Forelimb muscle (tissue), 1 donor: ENCODE measurements around the gene BAIAP2L2. TPM values are rescaled to one million over a fixed set of nuclear protein-coding genes. Genes with fewer than 3 reads are reported as not detected.
"Not testable (repeated sequence)": the region's sequence is repeated elsewhere in the genome, so short reads cannot be mapped to it uniquely, and the experiment has no call there.

Experiments used
- DNase-seq: peaks from one replicate; pipeline ENCODE4 v3.0.0-alpha.2; 2013; ENCODE audit warnings: low read depth
- polyA plus RNA-seq: library from polyadenylated mRNA; unstranded; fragments of 120-200 nt; gene quantifications from one replicate; pipeline ENCODE4 v1.2.1, GENCODE V29; 2013; ENCODE audit not compliant: insufficient read length

The BAIAP2L2 gene
- polyA plus RNA-seq, 1 donor: 1.2 TPM

- no peak for DNase-seq
Observed at GRCh38 chr22:38129021-38129420, 18.5 kb upstream of the BAIAP2L2 start.

DNA sequence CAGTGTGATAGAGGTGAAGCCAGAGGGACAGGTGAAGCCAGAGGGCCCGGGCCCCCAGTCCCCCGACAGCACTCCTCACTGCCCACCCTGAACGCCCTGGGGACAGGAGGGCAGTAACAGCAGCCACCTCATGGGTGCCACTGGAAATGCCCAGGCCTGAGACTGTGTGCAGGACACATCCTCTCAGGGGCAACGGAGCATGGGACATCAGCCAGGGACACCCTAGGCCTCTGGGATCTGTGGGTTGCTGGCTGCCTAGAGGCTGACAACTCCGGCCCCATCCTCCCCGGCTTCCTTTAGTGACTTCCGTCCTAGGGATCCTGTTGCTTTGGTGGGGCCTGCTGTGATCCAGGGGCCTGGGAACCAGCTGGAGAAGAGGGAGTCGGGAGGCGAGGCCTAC, 17.4 kb upstream of the BAIAP2L2 start:
- DNase-seq: no peak

DNA sequence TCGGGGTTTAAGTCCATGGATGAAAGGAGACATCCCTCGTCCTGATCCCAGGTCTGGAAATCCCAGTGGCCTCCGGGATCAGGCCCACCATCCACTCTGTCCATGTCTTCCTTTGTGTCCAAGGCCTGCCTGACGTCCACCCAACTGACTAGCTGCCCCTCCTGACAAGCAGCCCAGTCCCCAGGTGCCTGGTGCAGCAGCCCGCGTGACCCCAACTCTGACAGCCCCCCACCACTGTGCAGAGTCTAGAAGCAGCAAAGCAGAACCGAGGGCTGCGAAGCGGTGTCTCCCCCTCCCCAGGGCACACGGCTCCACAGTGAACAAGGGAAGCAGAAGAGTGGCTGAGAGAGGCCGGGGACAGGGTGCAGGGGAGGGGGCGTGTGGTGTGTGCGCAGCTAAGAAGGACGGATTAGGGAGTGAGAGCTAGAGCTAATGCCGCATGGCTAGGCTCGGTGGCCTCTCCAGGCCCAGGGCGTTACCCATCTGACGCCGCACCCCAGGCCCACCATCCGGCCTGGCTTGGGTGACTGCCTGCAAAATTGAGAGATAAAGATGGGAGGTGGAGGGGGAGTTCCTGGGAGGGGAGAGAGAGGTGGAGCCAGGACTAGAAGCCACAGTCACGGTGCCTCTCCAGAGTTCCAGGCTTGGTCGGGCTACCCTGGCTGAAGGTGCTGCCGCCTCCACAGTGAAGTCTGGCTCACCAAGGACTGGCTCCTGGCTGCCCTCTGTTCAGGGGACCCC, 16.6 kb upstream of the BAIAP2L2 start:
- DNase-seq: no peak

DNA sequence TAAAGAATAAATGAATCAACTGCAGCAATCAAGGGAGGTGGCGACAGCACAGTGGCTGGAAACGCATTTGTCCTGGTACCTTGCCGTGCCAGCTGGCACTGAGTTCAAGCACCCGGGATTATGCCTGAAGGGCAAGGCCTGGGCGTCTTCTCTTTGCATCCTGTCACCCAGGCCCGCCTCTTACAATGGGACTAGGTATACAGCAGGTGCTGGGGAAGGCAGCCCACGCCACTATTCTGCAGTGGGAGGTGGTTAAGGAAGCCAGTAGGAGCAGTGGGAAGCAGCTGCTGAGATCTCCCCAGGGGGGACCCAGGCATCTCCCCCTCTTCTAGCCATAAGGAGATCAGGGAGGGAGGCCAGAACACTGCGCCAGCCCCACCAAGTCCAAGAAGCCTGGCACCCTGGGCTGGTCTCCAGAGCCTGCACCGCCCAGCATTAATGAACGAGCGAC, 15.3 kb upstream of the BAIAP2L2 start:
- DNase-seq: no peak

GRCh38 chr22:38125038-38125610, 14.6 kb upstream of the BAIAP2L2 start:
- no peak for DNase-seq

DNA sequence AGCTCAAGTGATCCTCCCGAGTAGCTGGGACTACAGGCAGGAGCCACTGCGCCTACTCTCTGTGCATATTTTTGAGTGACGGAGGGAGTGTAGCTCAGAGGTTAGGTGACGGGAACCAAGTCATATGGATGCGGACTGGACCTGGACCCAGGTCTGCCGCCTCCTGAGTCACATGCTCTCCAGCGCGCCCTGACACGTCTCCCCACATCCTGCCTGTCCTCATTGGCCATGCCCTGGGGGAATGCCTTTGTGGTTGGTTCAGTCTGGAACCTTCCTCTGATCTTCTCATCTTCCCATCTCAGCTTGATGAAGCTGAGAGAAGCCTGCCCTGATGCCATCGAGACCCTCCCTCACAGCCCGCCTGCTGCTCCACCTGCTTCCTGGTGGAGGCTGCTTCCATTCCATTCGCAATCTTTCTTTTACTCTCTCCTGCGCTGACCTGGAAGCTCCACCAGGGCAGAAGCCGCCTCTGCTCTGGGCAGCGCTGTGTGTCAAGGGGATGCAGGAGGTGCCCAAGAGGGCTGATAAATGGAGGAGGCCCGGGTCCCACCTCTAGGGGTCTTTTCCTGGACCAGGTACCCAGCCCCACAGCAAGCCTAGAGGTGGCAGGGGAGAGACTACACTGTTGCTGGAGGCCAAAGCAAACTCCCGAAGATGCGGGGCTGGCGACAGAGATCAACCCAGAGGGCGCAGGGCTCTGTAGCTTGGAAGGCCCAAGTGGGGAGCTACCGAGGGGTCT, 13.9 kb upstream of the BAIAP2L2 start:
- DNase-seq: no peak

DNA sequence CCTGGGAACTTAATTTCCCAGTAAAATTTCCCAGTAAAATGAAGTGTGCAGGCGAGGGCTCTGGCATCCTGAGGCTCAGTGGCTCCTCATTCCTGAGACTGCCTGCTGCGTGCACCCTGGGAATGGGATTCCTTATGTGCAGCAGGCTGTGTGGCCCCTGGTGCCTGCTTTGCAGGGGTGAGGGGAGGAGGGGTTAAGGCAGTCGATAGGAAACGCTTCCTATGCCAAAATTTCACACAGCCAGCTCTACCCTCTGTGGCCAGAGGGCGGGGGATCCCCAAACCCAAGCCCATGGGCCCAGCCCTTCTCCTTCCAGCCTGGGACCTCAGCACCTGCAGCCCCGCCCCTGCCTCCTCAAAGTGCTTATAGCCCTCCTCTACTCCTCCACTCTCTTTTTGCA, 12.1 kb upstream of the BAIAP2L2 start:
- no peak for DNase-seq

DNA sequence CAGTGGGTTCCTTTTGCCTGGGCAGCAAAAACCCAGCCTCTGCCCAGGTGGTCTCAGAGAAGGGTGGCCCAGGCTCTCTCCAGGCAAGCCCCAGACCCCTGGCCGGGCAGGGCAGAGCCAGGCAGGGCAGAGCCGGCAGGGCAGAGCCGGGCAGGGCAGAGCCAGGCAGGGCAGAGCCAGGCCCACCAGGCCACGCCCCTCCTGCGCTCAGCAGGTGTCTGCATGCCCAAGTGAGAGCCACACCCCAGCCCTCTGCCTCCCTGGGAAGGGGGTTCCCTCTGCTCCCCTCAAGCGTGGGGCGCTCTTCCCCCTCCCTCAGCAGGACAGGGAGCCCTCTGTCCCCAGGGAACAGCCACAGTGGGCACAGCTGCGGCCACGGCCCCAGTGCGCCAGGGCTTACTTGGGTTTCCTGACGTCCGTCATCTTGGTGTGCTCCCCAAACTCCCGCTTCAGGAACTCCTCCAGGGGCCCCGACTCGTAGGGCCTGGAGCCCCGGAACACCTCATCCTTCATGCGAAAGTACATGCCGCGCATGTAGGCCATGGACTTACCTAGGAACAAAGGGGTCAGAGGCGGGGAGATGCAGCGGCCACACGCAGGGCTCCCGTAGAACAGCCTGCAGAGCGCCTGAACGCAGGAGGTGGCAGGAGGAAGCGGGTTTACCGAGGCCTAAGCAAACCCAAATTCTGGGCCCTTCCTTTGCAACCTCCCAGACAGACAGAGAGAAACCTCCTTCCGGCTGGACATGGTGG, 10.1 kb upstream of the BAIAP2L2 start:
- no peak for DNase-seq

DNA sequence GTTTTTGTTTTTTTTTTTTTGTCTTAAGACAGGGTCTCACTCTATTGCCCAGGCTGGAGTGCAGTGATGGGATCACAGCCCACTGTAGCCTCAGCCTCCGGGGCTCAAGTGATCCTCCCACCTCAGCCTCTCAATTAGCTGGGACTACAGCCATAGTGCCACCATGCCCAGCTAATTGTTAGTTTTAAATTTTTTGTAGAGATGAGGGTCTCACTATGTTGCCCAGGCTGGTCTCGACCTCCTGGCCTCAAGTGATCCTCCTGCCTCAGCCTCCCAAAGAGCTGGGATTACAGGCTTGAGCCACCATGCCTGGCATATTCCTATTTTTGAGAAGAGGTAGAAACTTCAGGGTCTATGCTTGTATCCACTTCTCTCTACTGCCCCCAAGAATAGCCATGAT, 8.3 kb upstream of the BAIAP2L2 start:
- DNase-seq: not testable (repeated sequence)

DNA sequence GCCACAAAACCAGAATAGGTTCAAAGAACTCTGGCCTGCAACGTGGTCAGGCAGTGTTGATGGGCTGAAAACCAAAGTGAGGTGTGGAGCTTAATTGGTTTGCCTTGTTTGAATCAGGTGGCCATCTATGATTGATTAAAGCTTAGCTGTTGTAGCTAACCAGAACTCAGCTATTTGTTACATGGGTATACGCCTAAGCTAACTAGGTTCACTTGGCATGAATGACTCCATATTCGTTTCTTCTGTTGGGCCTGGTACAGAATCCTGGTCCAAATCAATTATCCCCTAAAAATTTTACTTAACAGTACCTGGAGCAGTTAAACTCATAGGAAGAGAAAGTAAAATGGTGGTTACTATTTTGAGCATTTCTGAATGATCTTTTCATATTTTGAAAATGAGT, 7.7 kb upstream of the BAIAP2L2 start:
- no peak for DNase-seq

DNA sequence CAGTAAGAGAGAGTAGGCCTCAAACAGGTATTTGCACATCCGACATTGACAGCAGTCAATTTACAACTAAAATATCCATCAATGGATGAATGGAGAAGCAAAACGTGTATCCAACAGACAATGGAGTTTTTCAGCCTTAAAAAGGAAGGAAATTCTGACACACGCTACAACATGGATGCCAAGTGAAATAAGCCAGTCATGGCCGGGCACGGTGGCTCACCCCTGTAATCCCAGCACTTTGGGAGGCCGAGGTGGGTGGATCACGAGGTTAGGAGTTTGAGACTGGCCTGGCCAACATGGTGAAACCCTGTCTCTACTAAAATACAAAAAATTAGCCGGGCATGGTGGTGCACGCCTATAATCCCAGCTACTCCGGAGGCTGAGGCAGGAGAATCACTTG, 7.1 kb upstream of the BAIAP2L2 start:
- DNase-seq: not testable (repeated sequence)

DNA sequence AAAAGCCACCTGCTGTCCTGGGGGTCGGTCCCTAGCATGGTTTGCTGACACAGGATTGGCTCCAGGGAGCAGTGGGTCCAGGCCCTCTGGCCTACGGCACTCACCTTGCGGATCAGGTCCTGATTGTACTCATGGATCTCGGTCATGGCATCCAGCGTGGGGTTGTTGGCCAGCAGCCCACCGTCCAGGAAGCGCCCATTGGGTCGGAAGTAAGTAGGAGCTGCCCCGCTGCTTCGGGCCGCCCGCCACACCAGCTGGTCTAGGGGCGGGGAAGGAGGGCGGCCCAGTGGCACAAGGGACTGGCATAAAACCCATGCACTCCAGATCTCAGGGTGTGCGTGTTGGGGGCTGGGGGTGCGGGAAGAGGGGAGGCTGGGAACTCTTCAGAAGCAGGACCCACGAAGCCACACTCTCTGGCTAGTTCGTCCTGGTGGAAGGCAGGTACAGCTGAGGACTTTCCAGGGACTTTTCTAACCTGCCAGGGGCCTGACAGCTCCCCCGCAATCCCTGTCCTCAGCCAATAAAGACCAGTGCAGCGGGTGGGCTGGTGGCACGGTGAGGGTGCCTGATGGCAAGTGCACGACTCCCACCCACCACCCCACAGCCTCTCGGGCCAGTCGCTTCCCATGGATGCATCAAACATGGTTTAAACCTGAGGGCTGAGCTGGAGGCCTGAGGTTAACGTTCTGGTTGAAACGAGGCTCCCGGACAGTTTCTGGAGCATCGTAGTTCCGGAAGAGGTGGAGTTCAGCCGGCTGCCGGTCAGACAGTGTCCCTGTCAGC, 5.1 kb upstream of the BAIAP2L2 start:
- DNase-seq: no peak

DNA sequence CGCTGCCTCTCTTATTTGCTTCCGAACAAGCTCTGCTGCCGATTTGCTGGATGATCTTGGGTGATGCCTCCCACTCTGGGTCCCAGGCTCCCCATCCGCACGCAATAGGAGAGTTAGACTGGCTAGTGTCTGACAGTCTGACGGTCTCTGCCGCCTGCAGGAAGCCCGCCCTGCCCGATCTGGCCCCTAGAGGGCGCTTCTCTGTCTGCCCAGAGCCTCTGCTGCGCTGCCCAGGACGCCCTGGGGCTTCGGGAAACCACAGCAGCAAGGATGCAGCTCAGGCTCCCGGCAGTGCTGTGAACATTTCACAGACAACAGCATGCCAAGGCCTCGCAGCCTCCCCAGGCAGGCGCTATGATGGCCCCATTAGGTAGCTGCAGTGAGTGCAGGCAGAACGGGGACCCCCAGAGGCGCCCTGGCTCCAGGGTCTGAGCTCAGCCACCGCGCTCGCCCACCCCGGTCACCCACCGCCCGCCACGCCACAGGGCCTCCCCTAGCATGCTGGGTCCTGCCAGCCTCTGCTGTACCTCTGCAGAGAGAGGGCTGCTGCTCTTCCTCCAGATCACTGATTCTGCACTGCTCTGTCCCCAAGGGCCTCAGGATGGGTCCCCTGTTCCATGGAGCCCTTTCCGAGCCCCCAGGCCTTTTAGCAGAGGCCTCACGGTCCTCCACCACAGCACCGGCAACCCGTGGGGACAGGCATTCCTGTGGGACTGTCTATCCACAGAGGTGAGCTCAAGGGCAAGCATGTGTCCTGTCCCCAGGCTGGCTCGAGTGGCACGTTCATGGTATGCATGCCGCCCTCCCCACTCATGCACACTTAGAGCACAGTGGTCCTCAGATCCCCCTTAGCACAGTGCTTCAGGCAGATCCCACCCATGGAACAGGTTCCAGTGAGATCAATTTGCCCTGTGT, 4.3 kb upstream of the BAIAP2L2 start:
- peak; percentile 31 for DNase-seq

DNA sequence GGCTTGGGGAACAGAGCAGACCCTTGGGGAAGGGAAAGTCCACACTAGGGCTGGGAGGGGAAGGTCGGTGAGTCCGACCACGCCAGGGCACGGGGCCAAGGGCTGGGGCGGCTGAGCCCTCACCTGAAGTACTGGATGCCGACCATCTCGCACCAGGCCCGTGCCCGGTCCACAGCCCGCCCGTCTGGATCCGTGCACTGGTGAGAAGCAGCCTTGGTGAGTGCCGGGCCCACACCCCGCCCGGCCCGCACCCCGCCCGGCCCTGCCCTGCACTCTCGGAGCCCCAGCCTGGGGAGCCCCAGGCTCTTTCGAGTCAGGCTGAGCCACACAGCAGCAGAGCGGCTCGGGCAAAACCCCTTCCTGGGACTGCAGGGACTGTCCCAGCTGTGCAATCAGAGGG, 1.9 kb upstream of the BAIAP2L2 start:
- DNase-seq: no peak

DNA sequence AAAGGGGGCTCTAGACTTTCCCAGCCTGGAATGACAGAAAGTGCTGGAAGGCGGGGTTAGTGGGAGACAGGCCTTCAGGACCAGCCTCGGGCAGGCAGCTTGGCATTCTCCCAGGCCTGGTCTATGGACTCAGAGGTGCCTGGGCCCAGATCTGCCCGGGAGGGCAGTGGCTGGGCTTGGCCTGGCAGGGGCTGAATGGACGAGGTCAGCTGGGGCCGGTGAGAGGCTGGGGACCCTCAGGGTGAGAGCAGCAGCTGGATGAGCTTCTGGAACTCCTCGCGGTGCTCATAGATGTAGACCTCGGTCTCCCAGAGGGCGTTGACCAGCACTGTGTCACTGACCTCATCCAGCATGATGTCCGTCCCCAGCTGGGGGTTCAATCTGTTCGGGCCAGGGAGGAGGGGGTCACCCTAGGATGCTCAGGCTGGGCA, 1.5 kb upstream of the BAIAP2L2 start:
- no peak for DNase-seq

DNA sequence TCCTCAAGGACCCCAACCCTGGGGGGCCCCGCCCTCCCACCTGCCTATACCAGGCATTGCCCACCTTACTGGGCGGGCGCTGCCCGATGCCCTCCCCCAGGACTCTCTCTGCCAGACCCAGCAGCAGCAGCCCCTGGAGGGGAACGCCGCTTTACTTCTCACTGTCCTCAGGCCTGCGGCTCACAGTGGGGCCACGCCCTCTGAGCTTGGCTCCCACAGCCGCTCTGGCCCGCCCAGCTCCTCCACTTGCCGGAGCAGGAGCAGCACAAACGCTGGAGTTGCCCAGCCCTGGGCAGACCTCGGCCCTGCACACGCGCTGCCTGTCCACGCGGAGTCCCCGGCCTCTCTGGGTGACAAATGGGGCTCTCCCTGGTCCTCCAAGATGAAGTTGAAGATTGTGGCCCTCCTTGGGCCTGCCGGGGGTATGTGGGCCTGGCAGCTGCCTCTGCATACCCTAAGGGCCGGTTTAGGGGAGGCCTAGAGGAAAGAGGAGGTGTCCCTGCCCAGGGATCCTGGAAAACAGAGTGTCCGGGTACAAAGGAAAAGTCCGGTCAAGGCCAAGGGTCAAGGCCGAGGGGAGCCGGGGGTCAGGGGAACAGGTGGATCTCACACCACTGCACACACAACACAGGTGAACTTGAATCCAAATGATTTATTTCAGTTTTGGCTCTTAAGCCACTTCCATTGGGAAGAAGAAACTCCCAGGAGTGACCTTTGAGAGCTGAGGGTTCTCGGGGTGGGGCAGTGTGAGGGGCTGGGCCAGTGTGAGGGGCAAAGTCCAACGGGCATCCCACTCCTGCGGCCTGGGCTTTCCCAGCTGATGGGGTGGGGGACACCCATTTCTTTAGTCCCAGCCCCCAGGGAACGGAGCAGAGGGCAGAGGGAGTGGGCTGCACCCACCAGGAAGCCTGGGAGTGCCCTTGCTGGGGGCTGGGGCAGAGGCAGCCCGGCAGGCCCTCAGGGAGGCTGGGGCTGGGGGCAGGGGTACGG, 674 bp upstream of the BAIAP2L2 start:
- DNase-seq: no peak

DNA sequence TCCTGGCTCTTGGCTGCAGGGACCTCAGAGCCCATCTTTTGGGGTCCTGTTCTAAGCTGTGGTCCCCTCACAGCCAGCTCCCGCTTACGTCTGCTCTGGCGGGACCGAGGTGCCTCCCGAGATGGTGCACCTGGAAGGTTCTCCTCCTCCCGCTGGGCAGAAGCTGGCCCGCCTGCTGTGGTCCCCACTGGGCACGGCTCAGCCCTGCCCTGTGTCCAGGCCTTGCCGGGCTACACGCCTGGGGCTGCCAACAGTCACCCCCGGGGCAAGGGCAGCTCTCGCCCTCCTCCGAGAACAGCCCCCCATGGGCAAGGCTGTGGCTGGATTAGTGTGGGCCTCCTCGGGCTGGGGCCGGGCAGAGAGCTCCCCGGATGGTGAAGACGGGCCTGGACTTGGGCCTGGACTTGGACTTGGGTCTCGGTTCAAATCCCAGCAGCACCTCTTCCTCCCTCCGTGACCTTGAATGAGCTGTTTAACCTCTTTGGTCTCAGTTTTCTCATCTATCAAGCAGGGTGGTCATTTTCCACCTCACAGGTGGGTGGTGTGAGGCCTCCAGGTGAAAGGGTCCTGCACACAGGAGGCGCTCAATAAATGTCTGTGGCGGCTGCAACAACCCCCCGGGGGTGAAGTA, 998 bp downstream of the BAIAP2L2 start:
- no peak for DNase-seq

DNA sequence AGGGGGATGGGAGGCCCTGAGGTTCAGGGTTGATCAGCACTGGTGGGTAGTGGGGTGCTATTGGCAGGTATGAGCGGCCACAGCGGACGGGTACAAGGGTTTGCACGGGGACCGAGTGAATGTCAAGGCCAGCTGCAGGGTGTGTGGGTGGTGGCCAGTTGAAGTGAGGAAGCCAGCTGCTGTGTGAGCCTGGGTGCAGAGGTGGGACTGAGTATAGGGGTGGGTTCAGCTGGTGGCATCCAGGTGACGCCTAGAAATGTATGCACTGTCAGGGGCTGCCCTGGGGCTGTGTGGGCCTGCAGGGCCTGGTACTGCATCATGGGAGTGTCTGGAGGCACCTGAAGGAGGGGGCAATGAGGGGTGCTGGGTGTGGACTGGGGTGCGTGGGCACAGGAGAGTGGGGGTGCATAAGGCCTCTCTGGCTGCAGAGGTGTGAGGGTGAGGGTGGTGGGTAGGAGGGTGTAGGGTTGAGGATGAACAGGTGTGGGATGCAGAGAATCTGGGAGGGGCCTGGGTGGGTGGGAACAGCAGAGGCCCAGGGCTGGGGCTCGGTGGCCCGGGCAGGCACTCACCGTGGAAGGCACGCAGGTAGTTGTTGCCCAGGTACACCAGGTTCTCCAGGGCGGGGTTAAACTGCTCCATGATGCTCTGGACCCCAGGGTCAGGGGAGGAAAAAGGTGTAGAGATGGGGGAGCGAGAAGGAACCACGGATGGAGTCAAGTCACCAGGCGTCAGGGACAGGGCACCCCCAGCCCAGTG, 1.7 kb downstream of the BAIAP2L2 start:
- DNase-seq: no peak
